A549 (cell line): ENCODE data around the gene BIRC7.

Experiments used
- EP300 ChIP-seq, 2 experiments: fragments of >200 bp; sonication (Bioruptor Twin); formaldehyde crosslinking; IDR thresholded peaks; 2 replicates in 1 of 2; 3 replicates in 1 of 2; pipeline ENCODE4 v1.6.1; 2016 to 2017
- NFE2L2 ChIP-seq: fragments of 150-350 bp; conservative IDR thresholded peaks from 2 replicates; pipeline ENCODE4 v1.6.1; 2014; ENCODE audit warnings: low read length
- TF ChIP-seq, protein P1 (sequence below): fragments of >200 bp; sonication (Bioruptor Twin); formaldehyde crosslinking; IDR thresholded peaks from 3 replicates; pipeline ENCODE4 v1.5.1; 2016

DNA sequence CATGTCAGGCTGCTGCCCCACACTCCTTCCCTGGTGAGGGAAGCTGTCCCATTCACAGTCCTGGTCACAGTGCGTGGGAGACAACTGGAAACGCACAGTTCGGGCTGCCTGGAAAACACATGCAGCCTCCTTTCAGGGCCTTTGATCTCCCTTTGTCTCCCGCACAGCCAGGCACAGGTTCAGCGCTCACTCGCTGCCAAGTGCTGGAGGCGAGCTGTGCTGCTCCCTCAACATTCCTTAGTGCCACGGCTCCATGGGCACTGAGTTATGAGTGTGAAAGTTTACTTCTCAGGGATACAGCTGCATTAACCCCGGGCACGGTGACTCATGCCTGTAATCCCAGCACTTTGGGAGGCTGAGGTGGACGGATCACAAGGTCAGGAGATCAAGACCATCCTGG lies 28.8 kb upstream of the BIRC7 start:
- TF ChIP-seq, protein P1, sequence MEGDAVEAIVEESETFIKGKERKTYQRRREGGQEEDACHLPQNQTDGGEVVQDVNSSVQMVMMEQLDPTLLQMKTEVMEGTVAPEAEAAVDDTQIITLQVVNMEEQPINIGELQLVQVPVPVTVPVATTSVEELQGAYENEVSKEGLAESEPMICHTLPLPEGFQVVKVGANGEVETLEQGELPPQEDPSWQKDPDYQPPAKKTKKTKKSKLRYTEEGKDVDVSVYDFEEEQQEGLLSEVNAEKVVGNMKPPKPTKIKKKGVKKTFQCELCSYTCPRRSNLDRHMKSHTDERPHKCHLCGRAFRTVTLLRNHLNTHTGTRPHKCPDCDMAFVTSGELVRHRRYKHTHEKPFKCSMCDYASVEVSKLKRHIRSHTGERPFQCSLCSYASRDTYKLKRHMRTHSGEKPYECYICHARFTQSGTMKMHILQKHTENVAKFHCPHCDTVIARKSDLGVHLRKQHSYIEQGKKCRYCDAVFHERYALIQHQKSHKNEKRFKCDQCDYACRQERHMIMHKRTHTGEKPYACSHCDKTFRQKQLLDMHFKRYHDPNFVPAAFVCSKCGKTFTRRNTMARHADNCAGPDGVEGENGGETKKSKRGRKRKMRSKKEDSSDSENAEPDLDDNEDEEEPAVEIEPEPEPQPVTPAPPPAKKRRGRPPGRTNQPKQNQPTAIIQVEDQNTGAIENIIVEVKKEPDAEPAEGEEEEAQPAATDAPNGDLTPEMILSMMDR: no peak
- TF ChIP-seq EP300 (IDR thresholded peaks at IDR 0.05) (no peak), NFE2L2 (no peak)
